Thymus (tissue), 11 donors: ENCODE results near the gene N4BP3. TPM values are rescaled to one million over a fixed set of nuclear protein-coding genes. Genes with fewer than 3 reads are reported as not detected.

Source experiments
- DNase-seq, 9 donors: peaks; one replicate each; pipeline ENCODE4 v3.0.0-alpha.2; 2013; ENCODE audit warnings: low spot score in 9 of 9, low read depth in 6 of 9, missing footprints in 1 of 9
- H3K27ac ChIP-seq, 2 donors: one replicate each; pipeline ENCODE4 v1.5.1; 2013; ENCODE audit warnings: control low read depth in 1 of 2, low read depth in 1 of 2, low read length in 1 of 2, mild to moderate bottlenecking in 1 of 2, moderate library complexity in 1 of 2
- H3K27me3 ChIP-seq, 2 donors: one replicate each; pipeline ENCODE4 v1.5.1; 2013; ENCODE audit warnings: low read length in 1 of 2; ENCODE audit not compliant: control insufficient read depth in 2 of 2, insufficient read depth in 1 of 2
- H3K36me3 ChIP-seq, 2 donors: one replicate each; pipeline ENCODE4 v1.5.1; 2013; ENCODE audit warnings: low read length in 1 of 2, mild to moderate bottlenecking in 1 of 2, moderate library complexity in 1 of 2; ENCODE audit not compliant: control insufficient read depth in 2 of 2, insufficient read depth in 2 of 2
- H3K4me1 ChIP-seq, 2 donors: one replicate each; pipeline ENCODE4 v1.5.1; 2013; ENCODE audit warnings: low read length in 2 of 2; ENCODE audit not compliant: control insufficient read depth in 2 of 2, insufficient read depth in 2 of 2
- H3K4me3 ChIP-seq, 2 donors: one replicate each; pipeline ENCODE4 v1.5.1; 2013; ENCODE audit warnings: low read length in 2 of 2, control low read depth in 1 of 2, mild to moderate bottlenecking in 1 of 2
- H3K9me3 ChIP-seq, 2 donors: one replicate each; pipeline ENCODE4 v1.5.1; 2013; ENCODE audit warnings: low read length in 1 of 2, mild to moderate bottlenecking in 1 of 2; ENCODE audit not compliant: control insufficient read depth in 2 of 2, insufficient read depth in 1 of 2
- WGBS: extraction: QIAGEN DNeasy Blood & Tissue Kit; methylation state at CpG from one replicate; pipeline ENCODE4 v1.1.7; 2013; 5-methylcytosine and 5-hydroxymethylcytosine counted together
- polyA plus RNA-seq: library from polyadenylated mRNA; stranded (reverse); fragments of 200-250 nt; gene quantifications from one replicate; pipeline ENCODE4 v1.2.3, GENCODE V29; 2013
- total RNA-seq: library from RNA; stranded (reverse); fragments of 120-200 nt; gene quantifications from one replicate; pipeline ENCODE4 v1.2.4, GENCODE V29; 2013
- donor health status: healthy.

The N4BP3 gene
- total and polyA plus RNA-seq, 2 donors = 1.9 to 2.3 TPM

DNA sequence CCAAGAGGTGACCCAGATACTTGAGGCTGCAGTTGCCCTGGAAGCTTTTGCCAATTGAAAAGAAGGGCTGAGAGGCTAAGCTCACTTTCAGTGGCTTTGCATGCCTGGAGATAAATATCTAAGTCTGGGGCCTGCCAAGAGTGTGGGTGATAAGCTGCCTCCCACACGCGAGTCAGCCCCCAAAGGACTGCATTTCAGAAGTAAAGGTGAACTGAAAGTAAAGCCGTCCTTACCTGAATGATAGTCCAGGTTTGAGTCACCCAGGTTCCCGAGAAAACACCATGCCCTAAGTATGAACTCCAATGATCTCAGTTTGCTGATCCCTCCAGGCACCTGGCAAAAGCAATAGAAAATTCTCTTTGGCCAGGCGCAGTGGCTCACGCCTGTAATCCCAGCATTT, 22.5 kb upstream of the N4BP3 start:
- H3K9me3 ChIP-seq = peaks cover 0 to 9% of the 10 kb centered on the region in 2 donors
- H3K27ac ChIP-seq = no peak overlapping the region
- H3K36me3 ChIP-seq = no peaks in the 10 kb centered on the region
- WGBS = 95% methylated on average over 6 of the region's 6 CpGs
- peaks cover 0 to 3% of the 10 kb centered on the region in 2 donors for H3K27me3 ChIP-seq
- peaks cover 8 to 23% of the 10 kb centered on the region in 2 donors for H3K4me1 ChIP-seq
- DNase-seq = no peak
- no peak overlapping the region for H3K4me3 ChIP-seq

DNA sequence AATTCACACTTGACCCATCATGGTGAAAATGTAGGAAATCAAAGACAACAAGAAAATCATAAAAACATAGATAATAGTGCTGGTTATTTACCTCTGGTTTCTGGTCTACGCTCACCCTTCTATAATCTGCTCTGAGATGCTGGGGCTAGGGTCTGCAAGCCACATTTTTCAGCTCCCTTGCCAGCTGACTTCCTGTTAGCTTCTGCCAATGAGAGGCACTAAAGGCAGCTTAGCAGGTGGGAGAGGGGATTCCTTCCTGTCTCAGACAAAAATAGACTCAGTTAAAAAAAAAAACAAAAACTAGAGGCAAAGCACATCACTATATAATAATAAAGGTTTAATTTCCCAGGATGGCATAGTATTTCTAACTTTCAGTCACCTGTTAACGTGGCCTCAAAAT, 20.2 kb upstream of the N4BP3 start:
- DNase-seq = peak in 5 of 9 donors; percentile 59 to 85 (median 68)
- no peaks in the 10 kb centered on the region for H3K27me3 ChIP-seq
- peaks cover 0 to 9% of the 10 kb centered on the region in 2 donors for H3K9me3 ChIP-seq
- WGBS = 9% methylated on average over 2 of the region's 2 CpGs
- no peak overlapping the region for H3K4me3 ChIP-seq
- H3K27ac ChIP-seq = peak overlapping the region; percentile 52 to 62
- no peaks in the 10 kb centered on the region for H3K36me3 ChIP-seq
- H3K4me1 ChIP-seq = peaks cover 8 to 23% of the 10 kb centered on the region in 2 donors

- 46% methylated on average over 9 of the region's 9 CpGs for WGBS
- DNase-seq = peak in 1 of 9 donors; percentile 53
Measured at GRCh38 chr5:178094345-178094744, 19.0 kb upstream of the N4BP3 start.

DNA sequence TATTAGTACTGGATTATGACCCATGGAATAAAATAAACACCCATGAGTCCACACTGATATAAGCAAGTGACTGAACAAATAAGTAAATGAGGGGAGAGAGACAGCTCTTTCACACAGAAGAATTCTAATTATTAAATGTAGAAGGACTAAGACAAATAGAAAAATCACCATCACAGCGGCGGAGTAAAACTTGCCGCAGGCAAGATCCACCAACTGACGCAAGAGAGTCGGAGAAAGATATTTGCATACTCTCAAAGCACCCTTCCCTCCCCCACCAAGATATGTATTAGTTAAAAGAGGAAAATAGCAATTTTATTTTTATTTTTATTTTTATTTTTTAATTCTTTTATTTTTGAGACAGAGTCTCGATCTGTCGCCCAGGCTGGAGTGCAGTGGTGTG, 14.6 kb upstream of the N4BP3 start:
- Histone ChIP-seq H3K4me1 (peaks cover 8 to 11% of the 10 kb centered on the region in 2 donors), H3K27me3 (no peaks in the 10 kb centered on the region), H3K27ac (no peak overlapping the region), H3K36me3 (no peaks in the 10 kb centered on the region), H3K9me3 (no peaks in the 10 kb centered on the region), H3K4me3 (no peak overlapping the region)
- DNase-seq = no peak
- WGBS = 97% methylated on average over 7 of the region's 7 CpGs

More at GRCh38 chr5:178094345-178094744, 19.0 kb upstream of the N4BP3 start:
- H3K9me3 ChIP-seq = peaks cover 0 to 9% of the 10 kb centered on the region in 2 donors
- peaks cover 8 to 23% of the 10 kb centered on the region in 2 donors for H3K4me1 ChIP-seq
- peak overlapping the region in 1 of 2 donors; percentile 1 for H3K27ac ChIP-seq
- no peak overlapping the region for H3K4me3 ChIP-seq
- no peaks in the 10 kb centered on the region for H3K27me3 ChIP-seq
- H3K36me3 ChIP-seq = no peaks in the 10 kb centered on the region

GRCh38 chr5:178103612-178104011, 9.7 kb upstream of the N4BP3 start:
- Histone ChIP-seq H3K36me3 (no peaks in the 10 kb centered on the region), H3K4me3 (no peak overlapping the region), H3K27me3 (no peaks in the 10 kb centered on the region), H3K9me3 (no peaks in the 10 kb centered on the region), H3K27ac (no peak overlapping the region), H3K4me1 (peaks cover 0 to 2% of the 10 kb centered on the region in 2 donors)
- WGBS = 96% methylated on average over 12 of the region's 12 CpGs
- DNase-seq = no peak

GRCh38 chr5:178104492-178104891, 8.8 kb upstream of the N4BP3 start:
- 18% methylated on average over 5 of the region's 5 CpGs for WGBS
- H3K9me3 ChIP-seq = no peaks in the 10 kb centered on the region
- peaks cover 0 to 2% of the 10 kb centered on the region in 2 donors for H3K4me1 ChIP-seq
- no peaks in the 10 kb centered on the region for H3K36me3 ChIP-seq
- no peak for DNase-seq
- H3K4me3 ChIP-seq = no peak overlapping the region
- no peaks in the 10 kb centered on the region for H3K27me3 ChIP-seq
- H3K27ac ChIP-seq = no peak overlapping the region

- Histone ChIP-seq H3K27me3 (peaks cover 0 to 11% of the 10 kb centered on the region in 2 donors), H3K36me3 (no peaks in the 10 kb centered on the region), H3K4me1 (peaks cover 0 to 2% of the 10 kb centered on the region in 2 donors), H3K4me3 (no peak overlapping the region), H3K27ac (no peak overlapping the region), H3K9me3 (no peaks in the 10 kb centered on the region)
- no peak for DNase-seq
- 74% methylated on average over 4 of the region's 4 CpGs for WGBS
Measured at GRCh38 chr5:178106086-178106485, 7.2 kb upstream of the N4BP3 start.

- DNase-seq = no peak
- H3K4me1 ChIP-seq = peaks cover 0 to 2% of the 10 kb centered on the region in 2 donors
- no peak overlapping the region for H3K4me3 ChIP-seq
- no peak overlapping the region for H3K27ac ChIP-seq
- H3K27me3 ChIP-seq = peaks cover 0 to 16% of the 10 kb centered on the region in 2 donors
- no peaks in the 10 kb centered on the region for H3K36me3 ChIP-seq
- WGBS = 85% methylated on average over 13 of the region's 13 CpGs
- H3K9me3 ChIP-seq = no peaks in the 10 kb centered on the region
Measured at GRCh38 chr5:178106556-178107239, 6.6 kb upstream of the N4BP3 start.

- Histone ChIP-seq H3K36me3 (no peaks in the 10 kb centered on the region), H3K4me3 (no peak overlapping the region), H3K4me1 (peaks cover under 1 to 2% of the 10 kb centered on the region in 2 donors), H3K9me3 (peaks cover 0 to 4% of the 10 kb centered on the region in 2 donors), H3K27ac (no peak overlapping the region), H3K27me3 (peaks cover 4 to 28% of the 10 kb centered on the region in 2 donors)
- no peak for DNase-seq
- 96% methylated on average over 5 of the region's 5 CpGs for WGBS
Measured at GRCh38 chr5:178107756-178108310, 5.5 kb upstream of the N4BP3 start.
